Erythroblast (primary cell): Measurements from ENCODE around the gene RAD51B.

Source experiments
- GATA1 ChIP-seq: IDR thresholded peaks from 2 replicates; pipeline ENCODE4 v1.6.1; 2011; ENCODE audit warnings: low read depth, mild to moderate bottlenecking, control low read depth, low read length, moderate library complexity
- POLR2A ChIP-seq: IDR thresholded peaks from 2 replicates; pipeline ENCODE4 v1.6.1; 2011; ENCODE audit warnings: mild to moderate bottlenecking, low read length

DNA sequence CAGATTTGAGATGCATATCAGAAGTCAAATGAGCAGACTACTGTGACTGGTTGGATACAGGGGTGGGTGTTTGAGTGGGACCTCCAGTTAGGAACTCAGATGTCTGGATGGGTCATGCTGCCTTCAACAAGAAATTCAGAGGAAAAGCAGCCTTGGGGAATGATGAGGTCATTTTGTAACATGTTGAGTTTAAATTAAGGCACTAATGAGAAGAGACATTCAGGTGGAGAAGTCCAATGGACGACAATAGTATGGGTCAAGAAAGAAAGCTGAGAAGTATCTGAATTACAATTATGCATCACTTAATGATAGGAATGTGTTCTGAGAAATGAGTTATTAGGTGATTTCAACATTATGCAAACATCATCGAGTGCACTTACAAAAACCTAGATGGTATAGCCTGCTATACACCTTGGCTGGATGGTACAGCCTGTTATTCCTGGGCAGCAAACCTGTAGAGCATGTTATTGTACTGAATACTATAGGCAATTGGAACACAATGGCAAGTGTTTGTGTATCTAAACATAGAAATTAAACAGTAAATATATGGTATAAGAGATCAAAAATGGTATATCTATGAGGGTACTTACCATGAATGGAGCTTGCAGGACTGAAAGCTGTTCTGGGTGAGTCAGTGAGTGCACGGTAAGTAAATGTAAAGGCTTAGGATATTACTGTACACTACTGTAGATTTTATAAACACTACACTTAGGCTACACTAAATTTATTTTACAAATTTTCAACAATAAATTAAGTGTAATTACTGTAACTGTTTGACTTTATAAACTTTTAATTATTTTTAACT lies 414.7 kb downstream of the RAD51B start:
- TF ChIP-seq POLR2A, result no peak
- no peak for TF ChIP-seq GATA1
